Ectodermal cell (in vitro differentiated cells): ENCODE results near the gene BCDIN3D.
A peak's percentile ranks its signal among the peaks of the same experiment; 100 is the strongest.

Experiments used
- H3K27ac ChIP-seq: 2 replicates; pipeline ENCODE4 v1.7.0; 2013; ENCODE audit warnings: mild to moderate bottlenecking, low read depth, low read length; ENCODE audit not compliant: insufficient read depth, poor library complexity, severe bottlenecking
- H3K27me3 ChIP-seq: 2 replicates; pipeline ENCODE4 v1.7.0; 2013; ENCODE audit warnings: mild to moderate bottlenecking, low read length; ENCODE audit not compliant: insufficient read depth, control insufficient read depth, poor library complexity, severe bottlenecking
- H3K36me3 ChIP-seq: one replicate; pipeline ENCODE4 v1.7.0; 2013; ENCODE audit warnings: low read length; ENCODE audit not compliant: control insufficient read depth, insufficient read depth
- H3K4me1 ChIP-seq: one replicate; pipeline ENCODE4 v1.7.0; 2013; ENCODE audit warnings: low read length; ENCODE audit not compliant: control insufficient read depth, insufficient read depth
- H3K4me3 ChIP-seq: 2 replicates; pipeline ENCODE4 v1.7.0; 2013; ENCODE audit warnings: low read depth, low read length, control low read depth; ENCODE audit not compliant: insufficient read depth
- H3K9me3 ChIP-seq: 2 replicates; pipeline ENCODE4 v1.7.0; 2013; ENCODE audit warnings: mild to moderate bottlenecking, low read length, moderate library complexity; ENCODE audit not compliant: control insufficient read depth
- WGBS, 2 experiments: methylation state at CpG; one replicate each; pipeline ENCODE4 v1.1.7; 2013; ENCODE audit warnings: missing lambda C conversion rate in 2 of 2; 5-methylcytosine and 5-hydroxymethylcytosine counted together

The BCDIN3D gene

GRCh38 chr12:49831717-49832116, 11.2 kb downstream of the BCDIN3D start:
- Histone ChIP-seq H3K27me3 (no peaks in the 10 kb centered on the region), H3K4me3 (no peak overlapping the region), H3K36me3 (no peaks in the 10 kb centered on the region), H3K27ac (no peak overlapping the region), H3K4me1 (peaks cover 5% of the 10 kb centered on the region), H3K9me3 (no peaks in the 10 kb centered on the region)
- WGBS, 2 experiments = 89 to 91% methylated on average over 2 of the region's 2 CpGs

- 1% methylated on average over 61 of the region's 61 CpGs for WGBS, 2 experiments
- no peaks in the 10 kb centered on the region for H3K9me3 ChIP-seq
- no peaks in the 10 kb centered on the region for H3K27me3 ChIP-seq
- no peaks in the 10 kb centered on the region for H3K36me3 ChIP-seq
- H3K27ac ChIP-seq = peak within 1 kb of the TSS; percentile 84
- H3K4me1 ChIP-seq = peaks cover 22% of the 10 kb centered on the region
- peak within 1 kb of the TSS; percentile 77 for H3K4me3 ChIP-seq
Measured at GRCh38 chr12:49828133-49829091, 14.5 kb downstream of the BCDIN3D start, which contains the start of gene NCKAP5L. Gene NCKAP5L (minus strand): TSS chr12:49828413. CDS start chr12:49804044, 24,369 bp downstream.

DNA sequence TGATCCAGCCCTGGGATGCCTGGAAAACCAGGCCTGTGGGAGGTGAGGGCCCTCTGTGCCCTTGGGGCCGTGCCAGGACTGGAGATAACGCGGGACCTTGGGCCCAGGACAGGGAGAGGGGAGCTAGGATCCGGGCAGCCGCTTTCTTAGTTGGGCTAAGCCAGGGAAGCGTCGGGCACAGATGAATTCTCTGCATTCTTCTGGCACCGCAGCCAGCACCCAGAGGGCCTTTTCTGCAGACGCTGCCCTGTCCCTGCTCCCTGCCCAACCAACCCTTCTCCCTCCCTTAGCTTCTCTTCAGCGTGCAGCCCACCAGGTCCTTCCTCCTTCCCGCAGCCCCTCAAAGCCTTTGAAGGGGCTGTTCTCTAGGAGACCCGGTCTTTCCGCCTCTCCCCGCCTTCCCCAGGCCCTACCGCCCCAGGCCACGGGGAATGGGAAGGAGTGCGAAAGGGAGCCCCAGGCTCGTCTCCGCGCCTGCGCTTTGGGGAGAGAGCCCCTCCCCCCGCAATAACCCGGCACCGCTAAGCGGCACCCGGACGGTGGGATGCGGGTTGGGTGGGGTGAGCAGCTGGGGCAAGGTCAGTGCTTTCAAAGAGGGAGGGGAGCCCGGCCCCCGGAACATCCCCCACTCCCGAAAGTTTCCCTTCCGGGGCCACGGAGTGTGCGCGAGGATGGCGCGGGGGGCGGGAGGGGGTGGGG, 15.4 kb downstream of the BCDIN3D start:
- no peaks in the 10 kb centered on the region for H3K9me3 ChIP-seq
- peak overlapping the region; percentile 69 for H3K27ac ChIP-seq
- H3K4me3 ChIP-seq = peak overlapping the region; percentile 77
- no peaks in the 10 kb centered on the region for H3K36me3 ChIP-seq
- H3K27me3 ChIP-seq = no peaks in the 10 kb centered on the region
- H3K4me1 ChIP-seq = peaks cover 22% of the 10 kb centered on the region
- 1 to 2% methylated on average over 30 to 38 of the region's 38 CpGs for WGBS, 2 experiments

- no peaks in the 10 kb centered on the region for H3K36me3 ChIP-seq
- peak overlapping the region; percentile 77 for H3K4me3 ChIP-seq
- peaks cover 22% of the 10 kb centered on the region for H3K4me1 ChIP-seq
- H3K27me3 ChIP-seq = no peaks in the 10 kb centered on the region
- 43% methylated on average over 6 of the region's 6 CpGs for WGBS, 2 experiments
- H3K9me3 ChIP-seq = no peaks in the 10 kb centered on the region
- H3K27ac ChIP-seq = peak overlapping the region; percentile 69
Measured at GRCh38 chr12:49827051-49827400, 15.9 kb downstream of the BCDIN3D start.

DNA sequence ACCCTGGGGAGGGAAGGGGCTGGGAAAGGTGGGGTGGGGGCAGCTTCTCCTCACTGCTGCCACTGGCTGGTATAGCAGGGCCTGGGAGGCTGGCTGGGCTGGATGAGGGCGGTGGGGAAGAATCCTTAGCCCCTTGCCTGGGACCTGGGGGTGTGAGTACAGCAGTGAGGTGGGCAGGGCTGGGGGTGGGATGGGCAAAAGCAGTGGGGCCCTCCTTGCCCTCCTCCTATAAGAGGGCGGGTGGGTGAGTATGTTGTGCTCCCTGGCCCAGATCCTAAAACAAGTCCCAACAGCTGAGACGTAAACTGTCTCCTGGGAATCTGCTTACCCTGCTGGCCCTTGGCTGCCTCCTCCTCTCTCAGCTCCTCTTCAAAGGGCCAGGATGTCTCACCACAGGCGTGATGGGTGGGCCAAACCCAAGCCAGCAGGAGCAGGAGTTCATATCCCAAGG, 16.9 kb downstream of the BCDIN3D start:
- H3K27ac ChIP-seq = no peak overlapping the region
- H3K36me3 ChIP-seq = no peaks in the 10 kb centered on the region
- 75 to 76% methylated on average over 4 of the region's 4 CpGs for WGBS, 2 experiments
- no peak overlapping the region for H3K4me3 ChIP-seq
- no peaks in the 10 kb centered on the region for H3K9me3 ChIP-seq
- peaks cover 22% of the 10 kb centered on the region for H3K4me1 ChIP-seq
- H3K27me3 ChIP-seq = no peaks in the 10 kb centered on the region

DNA sequence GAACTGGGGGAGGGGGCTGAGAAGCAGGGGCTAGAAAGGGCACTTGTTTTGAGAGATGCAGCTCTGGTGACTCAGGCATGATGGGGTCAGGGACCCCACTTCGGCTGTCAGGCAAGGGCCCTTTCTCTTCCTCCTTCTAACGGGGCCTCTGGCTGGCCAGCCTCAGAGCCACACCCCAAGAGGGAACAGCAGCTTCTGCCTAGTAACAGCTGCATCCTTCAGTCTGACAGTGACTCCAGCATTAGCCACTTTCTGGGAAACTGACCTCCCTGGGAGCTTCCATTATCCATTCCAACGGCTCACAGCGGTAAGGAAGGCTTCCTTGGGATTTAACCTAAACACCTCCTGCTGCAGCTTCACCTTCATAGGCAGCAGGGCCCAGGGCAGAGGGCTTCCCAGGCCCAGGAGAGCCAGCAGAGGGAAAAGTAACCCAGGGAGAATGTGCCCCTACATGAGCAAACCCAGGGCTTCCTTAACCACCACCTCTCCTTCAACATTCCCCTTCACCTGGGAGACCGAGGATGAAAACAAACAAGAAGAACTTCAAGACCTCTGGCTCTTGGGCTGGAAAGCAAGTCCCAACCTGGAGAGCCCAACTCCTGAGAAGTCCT, 17.4 kb downstream of the BCDIN3D start:
- Histone ChIP-seq H3K27ac (no peak overlapping the region), H3K9me3 (no peaks in the 10 kb centered on the region), H3K4me1 (peaks cover 22% of the 10 kb centered on the region), H3K36me3 (no peaks in the 10 kb centered on the region), H3K27me3 (no peaks in the 10 kb centered on the region), H3K4me3 (no peak overlapping the region)
- WGBS, 2 experiments = 24 to 34% methylated on average over 5 of the region's 5 CpGs

GRCh38 chr12:49824895-49825294, 18.0 kb downstream of the BCDIN3D start:
- Histone ChIP-seq H3K4me3 (no peak overlapping the region), H3K27me3 (no peaks in the 10 kb centered on the region), H3K36me3 (no peaks in the 10 kb centered on the region), H3K4me1 (peaks cover 22% of the 10 kb centered on the region), H3K9me3 (no peaks in the 10 kb centered on the region), H3K27ac (no peak overlapping the region)
- WGBS, 2 experiments = 91% methylated on average over 4 of the region's 4 CpGs

DNA sequence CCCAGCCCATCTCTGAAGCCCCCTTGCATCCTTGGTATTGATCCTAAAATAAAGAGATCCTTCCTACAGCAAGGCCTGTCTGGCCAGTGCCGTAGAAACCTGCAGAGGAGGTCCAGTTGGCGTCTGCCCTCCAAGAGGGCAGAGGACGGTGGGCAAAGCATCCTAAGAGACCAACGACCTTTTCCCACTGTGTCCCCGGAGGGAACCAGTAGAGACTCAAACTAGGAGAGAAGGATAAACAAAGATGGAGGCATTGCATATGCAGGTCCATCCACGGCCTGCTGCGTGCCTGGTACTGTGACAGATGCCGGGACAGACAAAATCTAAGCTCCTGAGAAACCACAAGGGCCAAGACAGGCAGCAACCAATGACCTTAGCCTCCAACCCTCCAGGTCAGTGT, 18.5 kb downstream of the BCDIN3D start:
- WGBS, 2 experiments = 94% methylated on average over 8 of the region's 8 CpGs
- Histone ChIP-seq H3K27ac (no peak overlapping the region), H3K9me3 (no peaks in the 10 kb centered on the region), H3K27me3 (no peaks in the 10 kb centered on the region), H3K36me3 (no peaks in the 10 kb centered on the region), H3K4me3 (no peak overlapping the region), H3K4me1 (peaks cover 22% of the 10 kb centered on the region)

DNA sequence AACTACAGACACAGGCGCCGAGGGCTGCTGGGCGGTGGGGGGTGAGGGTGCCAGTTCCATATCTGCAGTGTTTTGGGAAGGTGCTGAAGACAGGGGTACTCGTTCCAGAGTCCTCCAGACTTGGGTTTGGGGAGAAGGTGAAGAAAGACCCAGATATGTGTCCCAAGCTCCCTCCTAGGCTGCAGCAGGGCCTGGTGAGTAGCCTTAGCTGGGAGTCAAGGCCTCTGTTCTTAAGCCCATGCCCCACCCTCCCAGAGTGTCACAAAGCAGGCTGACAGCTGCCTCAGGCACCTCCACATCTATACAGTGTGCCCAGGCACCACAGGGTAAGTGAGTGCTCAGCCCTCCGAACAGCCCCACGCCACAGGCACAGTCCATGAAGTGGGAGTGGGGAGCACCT, 19.0 kb downstream of the BCDIN3D start:
- Histone ChIP-seq H3K36me3 (no peaks in the 10 kb centered on the region), H3K9me3 (no peaks in the 10 kb centered on the region), H3K27ac (no peak overlapping the region), H3K27me3 (no peaks in the 10 kb centered on the region), H3K4me1 (peaks cover 22% of the 10 kb centered on the region), H3K4me3 (no peak overlapping the region)
- 92 to 95% methylated on average over 6 of the region's 6 CpGs for WGBS, 2 experiments

DNA sequence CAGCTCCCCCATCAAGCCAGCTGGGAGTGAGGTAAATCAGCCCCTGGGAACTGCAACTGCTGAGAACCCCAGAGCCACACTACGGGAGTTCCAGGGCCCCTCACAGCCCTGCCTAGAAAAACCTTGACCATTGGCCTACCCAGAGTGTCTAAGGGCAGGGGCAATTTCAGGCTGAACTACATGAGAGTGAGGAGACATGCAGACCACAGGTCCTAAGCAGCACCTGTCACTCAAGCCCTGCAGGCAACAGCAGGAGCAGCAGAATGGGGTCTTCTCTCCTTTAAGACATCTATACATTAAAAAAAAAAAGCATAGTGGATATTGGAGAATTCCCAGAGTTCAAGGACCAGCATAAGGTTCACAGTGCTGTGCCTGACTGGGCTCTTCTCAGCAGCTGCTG, 19.6 kb downstream of the BCDIN3D start:
- no peak overlapping the region for H3K4me3 ChIP-seq
- no peaks in the 10 kb centered on the region for H3K9me3 ChIP-seq
- no peak overlapping the region for H3K27ac ChIP-seq
- no peaks in the 10 kb centered on the region for H3K36me3 ChIP-seq
- no peaks in the 10 kb centered on the region for H3K27me3 ChIP-seq
- peaks cover 22% of the 10 kb centered on the region for H3K4me1 ChIP-seq
- WGBS, 2 experiments = 90 to 100% methylated on average over 1 of the region's 1 CpG
